GM12878 (cell line): ENCODE data around the gene NONO. TPM values are rescaled to one million over a fixed set of nuclear protein-coding genes. Genes with fewer than 3 reads are reported as not detected.

Experiments used
- ATAC-seq: fragments of 200-7000 bp; cut with Tn5 transposase; 3 replicates; pipeline ENCODE4 v1.9.1; 2020; ENCODE audit warnings: mild to moderate bottlenecking, moderate library complexity
- BruUV-seq: library from RNA; stranded (reverse); fragments of 400-500 nt; replicated peaks from 2 replicates; lab custom pipeline; 2021; lab: Mats Ljungman, UMichigan
- CTCF ChIA-PET: fragments of 300-600 bp; sonication (Branson Sonifier 250); formaldehyde crosslinking; extraction: SDS; loops from one replicate; lab custom pipeline; 2021; ENCODE audit warnings: inconsistent platforms; lab: Yijun Ruan, JAX
- POLR2A ChIA-PET: fragments of 350-600 bp; formaldehyde crosslinking; extraction: SDS; loops from one replicate; lab custom pipeline; 2021; ENCODE audit warnings: inconsistent platforms; lab: Charles Lee
- RAD21 ChIA-PET: fragments of 300-600 bp; sonication (Branson Sonifier 250); formaldehyde crosslinking; loops from one replicate; lab custom pipeline; 2023; ENCODE audit warnings: antibody characterized with exemption; ENCODE audit not compliant: unreplicated experiment; lab: Charles Lee
- SMC1A ChIA-PET: fragments of 300-600 bp; sonication (Branson Sonifier 250); formaldehyde crosslinking; loops from one replicate; lab custom pipeline; 2023; ENCODE audit not compliant: unreplicated experiment, uncharacterized antibody; lab: Charles Lee
- DNase-seq: peaks from one replicate; pipeline ENCODE4 v3.0.0-alpha.2; 2011; ENCODE audit warnings: low read depth, low spot score
- FAIRE-seq: peaks from 3 replicates; lab custom pipeline; 2011; peaks lifted over from hg19 to GRCh38; lab: Jason Lieb, UNC
- H2AFZ ChIP-seq: 2 replicates; pipeline ENCODE4 v1.6.0; 2011; ENCODE audit warnings: low read depth, low read length, control low read depth; ENCODE audit not compliant: control insufficient read depth
- H3K27ac ChIP-seq: 2 replicates; pipeline ENCODE4 v1.5.1; 2011; ENCODE audit warnings: control low read depth; ENCODE audit not compliant: control insufficient read depth, insufficient read depth
- H3K27me3 ChIP-seq, 2 experiments: replicated peaks in 1 of 2; 2 replicates each; pipeline versions ENCODE4 v1.6.0 to v1.6.1; 2011; ENCODE audit warnings: low read length in 1 of 2; ENCODE audit not compliant: control insufficient read depth in 2 of 2, insufficient read depth in 2 of 2
- H3K36me3 ChIP-seq, 2 experiments: 2 replicates each; pipeline ENCODE4 v1.5.1; 2011; ENCODE audit warnings: low read length in 1 of 2; ENCODE audit not compliant: control insufficient read depth in 2 of 2, insufficient read depth in 2 of 2
- H3K4me1 ChIP-seq: 2 replicates; pipeline ENCODE4 v1.6.1; 2011; ENCODE audit warnings: mild to moderate bottlenecking, low read length, moderate library complexity, mixed read lengths; ENCODE audit not compliant: control insufficient read depth, insufficient read depth
- H3K4me2 ChIP-seq: 2 replicates; pipeline ENCODE4 v1.6.0; 2011; ENCODE audit warnings: control low read depth; ENCODE audit not compliant: control insufficient read depth, insufficient read depth
- H3K4me3 ChIP-seq: fragments of 200-600 bp; sonication (generic); 2 replicates; pipeline ENCODE4 v1.5.1; 2016
- H3K79me2 ChIP-seq: 2 replicates; pipeline ENCODE4 v1.6.0; 2011; ENCODE audit warnings: low read length; ENCODE audit not compliant: control insufficient read depth, insufficient read depth
- H3K9ac ChIP-seq: 2 replicates; pipeline ENCODE4 v1.8.0; 2011; ENCODE audit warnings: low read length, control low read depth, mixed read lengths; ENCODE audit not compliant: control insufficient read depth, insufficient read depth
- H3K9me3 ChIP-seq: replicated peaks from 3 replicates; pipeline ENCODE4 v1.5.1; 2011; ENCODE audit warnings: mild to moderate bottlenecking, low read length; ENCODE audit not compliant: control insufficient read depth, insufficient read depth
- H4K20me1 ChIP-seq: 2 replicates; pipeline ENCODE4 v1.6.0; 2011; ENCODE audit not compliant: control insufficient read depth, insufficient read depth
- ASH2L ChIP-seq: fragments of 300-600, 200-600 bp; sonication (generic); IDR thresholded peaks from 2 replicates; pipeline ENCODE4 v1.6.1; 2017; ENCODE audit warnings: low read depth, mild to moderate bottlenecking, borderline replicate concordance
- IRF5 ChIP-seq: fragments of 450-650 bp; IDR thresholded peaks from 2 replicates; pipeline ENCODE4 v1.6.1; 2017; ENCODE audit warnings: borderline replicate concordance
- MXI1 ChIP-seq: fragments of 150-350 bp; IDR thresholded peaks from 2 replicates; pipeline ENCODE4 v1.6.1; 2011; ENCODE audit warnings: low read depth, mild to moderate bottlenecking, inconsistent platforms, low read length, improper control_type of control experiment
- NBN ChIP-seq: fragments of 450-650 bp; IDR thresholded peaks from 2 replicates; pipeline ENCODE4 v1.6.1; 2016
- PAX5 ChIP-seq: IDR thresholded peaks from 2 replicates; pipeline ENCODE4 v1.6.1; 2011; ENCODE audit warnings: low read depth, low read length, borderline replicate concordance
- POLR2A ChIP-seq: IDR thresholded peaks from 2 replicates; pipeline ENCODE4 v1.6.1; 2011; ENCODE audit warnings: low read depth, mild to moderate bottlenecking, low read length
- SIN3A ChIP-seq: IDR thresholded peaks from 2 replicates; pipeline ENCODE4 v1.6.1; 2012; ENCODE audit warnings: low read depth, low read length, improper control_type of control experiment
- SMAD5 ChIP-seq: IDR thresholded peaks from 2 replicates; pipeline ENCODE4 v1.6.1; 2016; ENCODE audit warnings: antibody characterized with exemption, low read depth
- whole genome bisulfite sequencing: methylation state at CpG from one replicate; pipeline ENCODE4 v1.1.6; 2016; ENCODE audit warnings: low lambda C conversion rate; ENCODE audit not compliant: insufficient replicate concordance, insufficient coverage; ENCODE audit errors: missing lambda C conversion rate; 5-methylcytosine and 5-hydroxymethylcytosine counted together
- in situ Hi-C: fragments of 300-500 bp; cut with MboI; formaldehyde crosslinking; loops from 9 replicates; pipeline ENCODE4 v1.14.3; 2018; ENCODE audit warnings: mixed read lengths
- intact Hi-C: fragments of 100-400 bp; cut with micrococcal nuclease; formaldehyde crosslinking; loops from one replicate; pipeline ENCODE4 v1.14.2; 2022; ENCODE audit not compliant: unreplicated experiment
- polyA plus RNA-seq, 11 experiments: library from polyadenylated mRNA; depleted of rRNA in 4 of 11; unstranded in 6 of 11; stranded (reverse) in 5 of 11; fragments of >200 nt; fragmentation: Nextera tagmentation in 4 of 11; fragmentation: Illumina TruSeq in 1 of 11; extraction: Ambion mirVana in 4 of 11; extraction: Trizol in 1 of 11; gene quantifications; 1 replicate in 1 of 11; 2 replicates in 10 of 11; pipeline versions ENCODE4 v1.2.1 to v1.2.3, GENCODE V29; 2011 to 2016; ENCODE audit warnings: inconsistent platforms in 2 of 11, missing spikeins in 2 of 11, low read depth in 1 of 11
- total RNA-seq, 4 experiments: library from RNA; depleted of rRNA in 3 of 4; stranded (reverse); fragments of >200 nt in 3 of 4; fragmentation: Illumina TruSeq in 1 of 4; extraction: Trizol in 1 of 4; gene quantifications; 2 replicates each; pipeline versions ENCODE4 v1.2.1 to v1.2.3, GENCODE V29; 2013 to 2021

The NONO gene
- total and polyA plus RNA-seq, 10 of the 15 experiments (the other 5 are each of a cell fraction or from before 2014, with no cell fraction given), result 206 to 505 (median 373) TPM

- H3K9me3 ChIP-seq, result no peaks in the 10 kb centered on the region
- RAD21 ChIA-PET, result no interaction called here
- no peak overlapping the region for H2AFZ ChIP-seq
- H3K4me1 ChIP-seq, result no peaks in the 10 kb centered on the region
- POLR2A ChIA-PET, result no interaction called here
- in situ Hi-C loops (no loop called here), intact Hi-C loops (no loop called here)
- no peak overlapping the region for H3K27ac ChIP-seq
- H3K4me2 ChIP-seq, result no peak overlapping the region
- FAIRE-seq (no peak), DNase-seq (no peak), ATAC-seq (no peak)
- TF ChIP-seq NBN, result no peak
- TF ChIP-seq PAX5, result no peak
- no peak for TF ChIP-seq SIN3A
- no peak for TF ChIP-seq IRF5
- no peak for TF ChIP-seq ASH2L
- WGBS, result 70% methylated on average over 2 of the region's 2 CpGs
- H3K9ac ChIP-seq, result no peak overlapping the region
- peaks cover 0 to 6% of the 10 kb centered on the region in 2 experiments; a peak in 3 of 4 replicates for H3K36me3 ChIP-seq
- H4K20me1 ChIP-seq, result no peaks in the 10 kb centered on the region
- H3K79me2 ChIP-seq, result no peaks in the 10 kb centered on the region
- H3K4me3 ChIP-seq, result no peak overlapping the region
- CTCF ChIA-PET, result no interaction called here
- no TSS peak for BruUV-seq
- SMC1A ChIA-PET, result no interaction called here
- H3K27me3 ChIP-seq, result no peaks in the 10 kb centered on the region
Observed at GRCh38 chrX:71245159-71245558, 38.3 kb upstream of the NONO start.

- RAD21 ChIA-PET, result no interaction called here
- Histone ChIP-seq H3K4me1 (peaks cover 6% of the 10 kb centered on the region; the same call in 1 of the 2 replicates), H3K79me2 (peaks cover 13% of the 10 kb centered on the region), H3K36me3 (peaks cover 2 to 5% of the 10 kb centered on the region in 2 experiments; a peak in 3 of 4 replicates), H3K4me3 (no peak overlapping the region), H3K27ac (no peak overlapping the region), H4K20me1 (no peaks in the 10 kb centered on the region), H3K9me3 (no peaks in the 10 kb centered on the region), H2AFZ (no peak overlapping the region), H3K4me2 (0 out of 2 replicates have a peak overlapping the region, but pooled peaks have one; percentile 30), H3K27me3 (no peaks in the 10 kb centered on the region), H3K9ac (no peak overlapping the region)
- in situ Hi-C loops, result no loop called here
- FAIRE-seq (no peak), ATAC-seq (no peak), DNase-seq (no peak)
- POLR2A ChIA-PET, result interaction anchor here (0.9 kb wide), 1 partner anchor 53 kb away, joined by 3 read pairs; no protein-coding TSS in a partner anchor
- 65% methylated on average over 9 of the region's 9 CpGs for WGBS
- SMC1A ChIA-PET, result no interaction called here
- no TSS peak for BruUV-seq
- TF ChIP-seq POLR2A (no peak), SMAD5 (no peak), MXI1 (no peak)
- intact Hi-C loops, result loop anchor here (5.0 kb wide), 1 partner anchor 69 kb away; no protein-coding TSS in a partner anchor
- CTCF ChIA-PET, result interaction anchor here (0.5 to 0.9 kb wide), 2 partner anchors 32 to 94 kb away, joined by 3 read pairs; partner anchors contain the start of gene NONO
Observed at GRCh38 chrX:71250841-71251240, 32.6 kb upstream of the NONO start.
